Measurements from ENCODE around the gene SMOC1.

SMOC1 gene

GRCh38 chr14:69943084-69943780 lies 64.0 kb downstream of the SMOC1 start:
- DNase-seq (ENCODE audit: low read depth): no peak

GRCh38 chr14:69945347-69945746 lies 66.1 kb downstream of the SMOC1 start:
- DNase-seq (ENCODE audit: low read depth): no peak

GRCh38 chr14:69945912-69946311 lies 66.7 kb downstream of the SMOC1 start:
- no peak for DNase-seq (ENCODE audit: low read depth)

- DNase-seq (ENCODE audit: low read depth): no peak
Observed at GRCh38 chr14:69948351-69948750, 69.1 kb downstream of the SMOC1 start.

- no peak for DNase-seq (ENCODE audit: low read depth)
Observed at GRCh38 chr14:69951263-69951662, 72.0 kb downstream of the SMOC1 start.

- DNase-seq (ENCODE audit: low read depth): no peak
Observed at GRCh38 chr14:69951935-69952334, 72.7 kb downstream of the SMOC1 start.

GRCh38 chr14:69953266-69953915 lies 74.2 kb downstream of the SMOC1 start:
- DNase-seq (ENCODE audit: low read depth): no peak

GRCh38 chr14:69955855-69956845 lies 76.9 kb downstream of the SMOC1 start:
- no peak for DNase-seq (ENCODE audit: low read depth)

- DNase-seq (ENCODE audit: low read depth): no peak
Observed at GRCh38 chr14:69956970-69957369, 77.8 kb downstream of the SMOC1 start.

GRCh38 chr14:69957986-69958385 lies 78.8 kb downstream of the SMOC1 start:
- no peak for DNase-seq (ENCODE audit: low read depth)

GRCh38 chr14:69959136-69959535 lies 79.9 kb downstream of the SMOC1 start:
- no peak for DNase-seq (ENCODE audit: low read depth)

GRCh38 chr14:69960296-69960695 lies 81.1 kb downstream of the SMOC1 start:
- no peak for DNase-seq (ENCODE audit: low read depth)

- DNase-seq (ENCODE audit: low read depth): no peak
Observed at GRCh38 chr14:69963966-69964365, 84.8 kb downstream of the SMOC1 start.

- no peak for DNase-seq (ENCODE audit: low read depth)
Observed at GRCh38 chr14:69964841-69965240, 85.6 kb downstream of the SMOC1 start.

- no peak for DNase-seq (ENCODE audit: low read depth)
Observed at GRCh38 chr14:69968132-69968531, 88.9 kb downstream of the SMOC1 start.

GRCh38 chr14:69968681-69969080 lies 89.5 kb downstream of the SMOC1 start:
- DNase-seq (ENCODE audit: low read depth): no peak

GRCh38 chr14:69972755-69973154 lies 93.5 kb downstream of the SMOC1 start:
- DNase-seq (ENCODE audit: low read depth): no peak

GRCh38 chr14:69973846-69974245 lies 94.6 kb downstream of the SMOC1 start:
- DNase-seq (ENCODE audit: low read depth): no peak

- no peak for DNase-seq (ENCODE audit: low read depth)
Observed at GRCh38 chr14:69979882-69980281, 100.7 kb downstream of the SMOC1 start.

- DNase-seq (ENCODE audit: low read depth): no peak
Observed at GRCh38 chr14:69980457-69981425, 101.5 kb downstream of the SMOC1 start.

GRCh38 chr14:69982220-69982839 lies 103.1 kb downstream of the SMOC1 start:
- DNase-seq (ENCODE audit: low read depth): no peak

Data from activated gamma-delta T cell treated with anti-CD3 and anti-CD28 coated beads, Interleukin-2, amount 50 U/mL, for 16 hours (primary cell).